Mammary epithelial cell (primary cell): ENCODE measurements around the gene DMD.

Experiments used
- EZH2 ChIP-seq: IDR thresholded peaks from 2 replicates; pipeline ENCODE4 v1.6.1; 2012; ENCODE audit warnings: low read length, inconsistent platforms, borderline replicate concordance
- TF ChIP-seq, protein P1 (sequence below), 2 donors: IDR thresholded peaks in 1 of 2; conservative IDR thresholded peaks in 1 of 2; 2 replicates each; pipeline ENCODE4 v1.5.1; 2011 to 2012; ENCODE audit warnings: inconsistent platforms in 2 of 2, low read length in 2 of 2, mild to moderate bottlenecking in 2 of 2, control low read depth in 1 of 2, low read depth in 1 of 2; ENCODE audit not compliant: insufficient read depth in 1 of 2; ENCODE audit errors: extremely low read depth in 1 of 2

- TF ChIP-seq, protein P1, sequence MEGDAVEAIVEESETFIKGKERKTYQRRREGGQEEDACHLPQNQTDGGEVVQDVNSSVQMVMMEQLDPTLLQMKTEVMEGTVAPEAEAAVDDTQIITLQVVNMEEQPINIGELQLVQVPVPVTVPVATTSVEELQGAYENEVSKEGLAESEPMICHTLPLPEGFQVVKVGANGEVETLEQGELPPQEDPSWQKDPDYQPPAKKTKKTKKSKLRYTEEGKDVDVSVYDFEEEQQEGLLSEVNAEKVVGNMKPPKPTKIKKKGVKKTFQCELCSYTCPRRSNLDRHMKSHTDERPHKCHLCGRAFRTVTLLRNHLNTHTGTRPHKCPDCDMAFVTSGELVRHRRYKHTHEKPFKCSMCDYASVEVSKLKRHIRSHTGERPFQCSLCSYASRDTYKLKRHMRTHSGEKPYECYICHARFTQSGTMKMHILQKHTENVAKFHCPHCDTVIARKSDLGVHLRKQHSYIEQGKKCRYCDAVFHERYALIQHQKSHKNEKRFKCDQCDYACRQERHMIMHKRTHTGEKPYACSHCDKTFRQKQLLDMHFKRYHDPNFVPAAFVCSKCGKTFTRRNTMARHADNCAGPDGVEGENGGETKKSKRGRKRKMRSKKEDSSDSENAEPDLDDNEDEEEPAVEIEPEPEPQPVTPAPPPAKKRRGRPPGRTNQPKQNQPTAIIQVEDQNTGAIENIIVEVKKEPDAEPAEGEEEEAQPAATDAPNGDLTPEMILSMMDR (conservative IDR thresholded peaks at IDR 0.05 in 1 of 2, IDR thresholded peaks at IDR 0.05 in 1 of 2; ENCODE audit: extremely low read depth in 1 of 2, insufficient read depth in 1 of 2, low read depth in 1 of 2, low read length in 2 of 2) = no peak
- no peak for TF ChIP-seq EZH2
Measured at GRCh38 chrX:31589503-31589902, 1621.8 kb downstream of the DMD start.
